PC-9 (cell line): ENCODE measurements around the gene CEMIP2. TPM values are rescaled to one million over a fixed set of nuclear protein-coding genes. Genes with fewer than 3 reads are reported as not detected.

Source experiments
- BruUV-seq: library from RNA; stranded (reverse); fragments of 400-500 nt; replicated peaks from 2 replicates; lab custom pipeline; 2021; lab: Mats Ljungman, UMichigan
- CTCF ChIA-PET: fragments of 300-600 bp; sonication (Branson Sonifier 250); formaldehyde crosslinking; loops from one replicate; lab custom pipeline; 2022; ENCODE audit warnings: antibody characterized with exemption; lab: Charles Lee
- POLR2A ChIA-PET: fragments of 300-600 bp; sonication (Branson Sonifier 250); formaldehyde crosslinking; loops from one replicate; lab custom pipeline; 2022; ENCODE audit warnings: antibody characterized with exemption; ENCODE audit not compliant: unreplicated experiment; lab: Charles Lee
- DNase-seq, 2 experiments: peaks; one replicate each; pipeline versions ENCODE4 v3.0.0 to v3.0.0-alpha.2; 2015 to 2022; ENCODE audit warnings: mixed read lengths in 1 of 2
- H2AFZ ChIP-seq: fragments of 200-600 bp; sonication (generic); 2 replicates; pipeline ENCODE4 v1.8.1; 2017; ENCODE audit warnings: antibody characterized with exemption
- H3F3A ChIP-seq: fragments of 200-600 bp; sonication (generic); 2 replicates; pipeline ENCODE4 v1.8.1; 2017; ENCODE audit warnings: antibody characterized with exemption, mild to moderate bottlenecking, low read depth; ENCODE audit not compliant: insufficient read depth
- H3K27ac ChIP-seq: fragments of 200-600 bp; sonication (generic); 2 replicates; pipeline ENCODE4 v1.6.1; 2016; ENCODE audit warnings: mixed run types
- H3K27me3 ChIP-seq: fragments of 200-600 bp; sonication (generic); 2 replicates; pipeline ENCODE4 v1.6.1; 2016; ENCODE audit warnings: low read depth, mixed run types; ENCODE audit not compliant: insufficient read depth
- H3K36me3 ChIP-seq: fragments of 200-600 bp; sonication (generic); 2 replicates; pipeline ENCODE4 v1.6.1; 2016; ENCODE audit warnings: low read depth, mixed run types
- H3K4me1 ChIP-seq: fragments of 200-600 bp; sonication (generic); replicated peaks from 2 replicates; pipeline ENCODE4 v1.6.1; 2016; ENCODE audit warnings: mixed run types; ENCODE audit not compliant: insufficient read depth
- H3K4me2 ChIP-seq: fragments of 200-600 bp; sonication (generic); 2 replicates; pipeline ENCODE4 v1.6.1; 2017; ENCODE audit warnings: mixed run types
- H3K4me3 ChIP-seq: fragments of 200-600 bp; sonication (generic); 2 replicates; pipeline ENCODE4 v1.6.1; 2016; ENCODE audit warnings: mixed run types
- H3K79me2 ChIP-seq: fragments of 200-600 bp; sonication (generic); 2 replicates; pipeline ENCODE4 v1.6.1; 2017; ENCODE audit warnings: low read depth, mixed run types
- H3K9me2 ChIP-seq: fragments of 200-600 bp; sonication (generic); 2 replicates; pipeline ENCODE4 v1.8.1; 2017; ENCODE audit warnings: mild to moderate bottlenecking; ENCODE audit not compliant: insufficient read depth
- H3K9me3 ChIP-seq: fragments of 200-600 bp; sonication (generic); 2 replicates; pipeline ENCODE4 v1.8.1; 2016; ENCODE audit warnings: low read depth; ENCODE audit not compliant: insufficient read depth
- H4K20me1 ChIP-seq: fragments of 200-600 bp; sonication (generic); 2 replicates; pipeline ENCODE4 v1.8.1; 2017; ENCODE audit not compliant: insufficient read depth
- EZH2 ChIP-seq: fragments of 200-600 bp; sonication (generic); IDR thresholded peaks from 2 replicates; pipeline ENCODE4 v1.8.0; 2017; ENCODE audit warnings: antibody characterized with exemption, low read depth
- intact Hi-C: fragments of 100-400 bp; cut with micrococcal nuclease; formaldehyde crosslinking; loops from one replicate; pipeline ENCODE4 v1.10.0; 2022; ENCODE audit not compliant: unreplicated experiment
- total RNA-seq: library from RNA; stranded (reverse); gene quantifications from 2 replicates; pipeline ENCODE4 v1.2.3, GENCODE V29; 2021
- TF ChIP-seq, protein P1 (sequence below): fragments of 200-600 bp; sonication (generic); conservative IDR thresholded peaks from 2 replicates; pipeline ENCODE4 v1.6.1; 2017; ENCODE audit warnings: mixed run types, antibody characterized with exemption, mild to moderate bottlenecking, moderate library complexity

The CEMIP2 gene
- total RNA-seq, 1 experiment from 2014 or later, result 77.0 TPM

DNA sequence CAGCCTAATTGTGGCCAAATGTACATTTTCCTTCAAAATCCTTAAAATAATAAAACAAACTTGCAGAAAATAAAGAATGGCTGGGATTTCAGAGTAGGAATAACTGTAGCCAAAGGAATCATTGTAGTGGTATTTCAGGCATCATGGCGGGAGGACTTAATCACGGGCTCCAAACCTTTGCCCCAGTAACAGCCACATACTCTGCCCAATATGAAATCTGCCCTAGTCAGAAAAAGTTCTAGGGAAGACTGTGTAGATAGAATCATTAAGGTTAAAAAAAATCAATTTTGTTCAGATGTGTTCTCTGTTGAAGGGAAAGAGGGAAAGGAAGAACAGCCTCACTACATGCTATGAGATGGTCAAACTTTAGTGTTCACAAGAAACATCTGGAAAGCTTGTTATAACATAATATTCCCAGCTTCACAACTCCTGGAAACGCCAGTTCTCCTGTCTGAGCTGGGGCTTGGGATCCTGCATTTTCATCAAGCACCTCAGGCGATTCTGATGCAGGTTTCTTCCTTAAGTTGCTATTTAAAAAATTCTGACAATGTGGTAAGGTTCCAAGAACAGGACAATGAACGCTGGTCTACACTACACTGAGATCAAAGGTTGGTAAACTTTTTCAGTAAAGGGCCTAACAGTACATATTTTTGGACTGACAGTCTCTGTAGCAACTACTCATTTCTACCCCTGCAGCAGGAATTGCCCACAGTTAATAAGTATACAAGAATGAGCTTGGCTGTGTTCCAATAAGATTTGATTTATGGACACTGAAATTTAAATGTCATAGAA is 87.9 kb downstream of the CEMIP2 start:
- ChIA-PET CTCF (interaction anchor here (0.6 kb wide), 1 partner anchor 34 kb away, joined by 9 read pairs; no protein-coding TSS in a partner anchor), POLR2A (interaction anchor here (0.5 to 1.4 kb wide), 8 partner anchors 33 to 1422 kb away, joined by 4 to 15 read pairs (median 4); partner anchors contain the start of genes ABHD17B and C9orf85)
- Histone ChIP-seq H3K27ac (peak overlapping the region; percentile 92), H3K4me1 (peaks cover 97% of the 10 kb centered on the region), H3K36me3 (peaks cover 7% of the 10 kb centered on the region; the same call in 1 of the 2 replicates), H3K79me2 (no peaks in the 10 kb centered on the region), H4K20me1 (no peaks in the 10 kb centered on the region), H3F3A (peaks cover 57% of the 10 kb centered on the region), H3K4me2 (peak overlapping the region; percentile 53), H3K27me3 (no peaks in the 10 kb centered on the region), H3K4me3 (peak overlapping the region; percentile 7; the same call in 1 of the 2 replicates), H3K9me2 (no peaks in the 10 kb centered on the region; the same call in 1 of the 2 replicates), H3K9me3 (peaks cover 6% of the 10 kb centered on the region; the same call in 1 of the 2 replicates), H2AFZ (no peak overlapping the region)
- BruUV-seq, result TSS peak; percentile 18
- intact Hi-C loops, result loop anchor here (1.0 to 5.0 kb wide), 5 partner anchors 16 to 467 kb away; partner anchors contain the start of genes CEMIP2 and GDA
- DNase-seq, result peak; percentile 66 to 97
- TF ChIP-seq EZH2, result no peak
- TF ChIP-seq, protein P1, sequence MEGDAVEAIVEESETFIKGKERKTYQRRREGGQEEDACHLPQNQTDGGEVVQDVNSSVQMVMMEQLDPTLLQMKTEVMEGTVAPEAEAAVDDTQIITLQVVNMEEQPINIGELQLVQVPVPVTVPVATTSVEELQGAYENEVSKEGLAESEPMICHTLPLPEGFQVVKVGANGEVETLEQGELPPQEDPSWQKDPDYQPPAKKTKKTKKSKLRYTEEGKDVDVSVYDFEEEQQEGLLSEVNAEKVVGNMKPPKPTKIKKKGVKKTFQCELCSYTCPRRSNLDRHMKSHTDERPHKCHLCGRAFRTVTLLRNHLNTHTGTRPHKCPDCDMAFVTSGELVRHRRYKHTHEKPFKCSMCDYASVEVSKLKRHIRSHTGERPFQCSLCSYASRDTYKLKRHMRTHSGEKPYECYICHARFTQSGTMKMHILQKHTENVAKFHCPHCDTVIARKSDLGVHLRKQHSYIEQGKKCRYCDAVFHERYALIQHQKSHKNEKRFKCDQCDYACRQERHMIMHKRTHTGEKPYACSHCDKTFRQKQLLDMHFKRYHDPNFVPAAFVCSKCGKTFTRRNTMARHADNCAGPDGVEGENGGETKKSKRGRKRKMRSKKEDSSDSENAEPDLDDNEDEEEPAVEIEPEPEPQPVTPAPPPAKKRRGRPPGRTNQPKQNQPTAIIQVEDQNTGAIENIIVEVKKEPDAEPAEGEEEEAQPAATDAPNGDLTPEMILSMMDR, result no peak

DNA sequence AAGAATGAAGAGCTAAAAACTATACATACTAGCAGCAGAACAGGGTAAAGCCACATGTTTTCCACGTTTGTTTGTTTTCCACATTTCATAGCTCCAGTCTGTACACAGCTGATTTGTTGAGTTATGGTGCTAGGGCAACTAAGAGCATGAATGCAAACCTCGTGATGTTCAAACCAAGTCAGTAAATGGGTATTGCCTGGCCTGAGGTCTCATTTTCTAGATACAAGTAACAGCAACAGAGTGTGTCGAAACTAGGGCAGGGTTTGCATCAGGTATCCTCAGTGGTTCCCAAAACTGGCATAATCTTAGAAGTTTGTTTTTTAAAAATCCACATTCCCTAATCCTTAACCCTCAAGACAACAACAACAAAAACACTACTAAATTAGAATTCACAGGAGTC is 89.3 kb downstream of the CEMIP2 start:
- Histone ChIP-seq H2AFZ (no peak overlapping the region), H3K9me2 (no peaks in the 10 kb centered on the region; the same call in 1 of the 2 replicates), H3K27ac (peak overlapping the region; percentile 92), H3K36me3 (no peaks in the 10 kb centered on the region), H3K4me2 (peak overlapping the region; percentile 53; the same call in 1 of the 2 replicates), H4K20me1 (no peaks in the 10 kb centered on the region), H3F3A (peaks cover 66% of the 10 kb centered on the region), H3K27me3 (no peaks in the 10 kb centered on the region), H3K4me1 (peaks cover 97% of the 10 kb centered on the region), H3K9me3 (peaks cover 9% of the 10 kb centered on the region; the same call in 1 of the 2 replicates), H3K4me3 (no peak overlapping the region), H3K79me2 (no peaks in the 10 kb centered on the region)
- intact Hi-C loops, result no loop called here
- TF ChIP-seq, protein P1, result no peak
- TF ChIP-seq EZH2, result no peak
- no TSS peak for BruUV-seq
- CTCF ChIA-PET, result interaction anchor here (0.6 kb wide), 1 partner anchor 38 kb away, joined by 3 read pairs; no protein-coding TSS in a partner anchor
- peak in 1 of 2 experiments; percentile 45 for DNase-seq
- POLR2A ChIA-PET, result no interaction called here

DNA sequence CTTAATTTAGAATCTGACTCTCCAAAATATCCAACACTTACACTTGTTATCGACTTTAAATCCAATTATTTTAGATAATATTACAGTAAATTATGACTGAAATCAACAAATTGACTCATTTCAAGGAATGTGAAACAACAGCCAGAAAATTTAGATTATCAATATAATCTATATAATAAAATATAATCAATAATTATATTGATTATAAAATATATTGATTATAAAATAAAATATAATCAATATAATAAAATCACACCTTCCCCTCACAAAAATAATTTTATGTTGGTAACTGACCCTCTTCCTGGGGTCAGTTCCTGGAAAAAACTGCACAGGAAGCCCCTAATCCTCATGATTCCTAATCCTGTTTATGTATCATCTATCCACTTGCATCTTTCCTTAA is 91.1 kb downstream of the CEMIP2 start:
- Histone ChIP-seq H3K4me3 (no peak overlapping the region), H4K20me1 (no peaks in the 10 kb centered on the region), H3K4me1 (peaks cover 83% of the 10 kb centered on the region), H2AFZ (no peak overlapping the region), H3K36me3 (no peaks in the 10 kb centered on the region), H3K27ac (peak overlapping the region; percentile 92), H3K27me3 (no peaks in the 10 kb centered on the region), H3F3A (peaks cover 55% of the 10 kb centered on the region), H3K9me2 (no peaks in the 10 kb centered on the region; the same call in 1 of the 2 replicates), H3K79me2 (no peaks in the 10 kb centered on the region), H3K9me3 (peaks cover 12% of the 10 kb centered on the region; the same call in 1 of the 2 replicates), H3K4me2 (no peak overlapping the region)
- ChIA-PET POLR2A (no interaction called here), CTCF (no interaction called here)
- no peak for TF ChIP-seq EZH2
- TF ChIP-seq, protein P1, result no peak
- intact Hi-C loops, result no loop called here
- BruUV-seq, result no TSS peak
- no peak for DNase-seq
